Measurements from ENCODE around the gene GGN. TPM values are rescaled to one million over a fixed set of nuclear protein-coding genes. Genes with fewer than 3 reads are reported as not detected.

GGN gene
- total RNA-seq, 1 donor from 2014 or later = 46.9 TPM

DNA sequence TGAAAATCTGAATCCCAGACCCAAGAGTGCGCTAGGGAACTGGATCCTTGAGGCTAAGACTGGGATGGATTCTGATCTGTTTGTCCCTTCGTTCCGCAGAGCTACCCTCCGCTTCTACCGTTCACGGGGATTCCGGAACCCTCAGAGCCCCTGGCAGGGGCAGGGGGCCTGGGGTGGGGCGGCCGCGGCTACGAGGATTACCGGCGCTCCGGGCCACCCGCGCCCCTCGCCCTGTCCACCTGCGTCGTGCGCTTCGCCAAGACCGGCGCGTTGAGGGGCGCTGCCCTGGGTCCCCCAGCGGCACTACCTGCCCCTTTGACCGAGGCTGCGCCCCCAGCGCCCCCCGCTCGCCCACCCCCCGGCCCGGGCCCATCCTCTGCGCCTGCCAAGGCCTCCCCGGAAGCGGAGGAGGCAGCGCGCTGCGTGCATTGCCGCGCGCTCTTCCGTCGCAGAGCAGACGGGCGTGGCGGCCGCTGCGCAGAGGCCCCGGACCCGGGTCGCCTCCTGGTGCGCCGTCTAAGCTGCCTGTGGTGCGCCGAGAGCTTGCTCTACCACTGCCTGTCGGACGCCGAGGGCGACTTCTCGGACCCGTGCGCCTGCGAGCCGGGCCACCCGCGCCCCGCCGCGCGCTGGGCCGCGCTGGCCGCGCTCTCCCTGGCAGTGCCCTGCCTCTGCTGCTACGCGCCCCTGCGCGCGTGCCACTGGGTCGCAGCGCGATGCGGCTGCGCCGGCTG lies 7.7 kb upstream of the GGN start:
- TF ChIP-seq, protein P1, sequence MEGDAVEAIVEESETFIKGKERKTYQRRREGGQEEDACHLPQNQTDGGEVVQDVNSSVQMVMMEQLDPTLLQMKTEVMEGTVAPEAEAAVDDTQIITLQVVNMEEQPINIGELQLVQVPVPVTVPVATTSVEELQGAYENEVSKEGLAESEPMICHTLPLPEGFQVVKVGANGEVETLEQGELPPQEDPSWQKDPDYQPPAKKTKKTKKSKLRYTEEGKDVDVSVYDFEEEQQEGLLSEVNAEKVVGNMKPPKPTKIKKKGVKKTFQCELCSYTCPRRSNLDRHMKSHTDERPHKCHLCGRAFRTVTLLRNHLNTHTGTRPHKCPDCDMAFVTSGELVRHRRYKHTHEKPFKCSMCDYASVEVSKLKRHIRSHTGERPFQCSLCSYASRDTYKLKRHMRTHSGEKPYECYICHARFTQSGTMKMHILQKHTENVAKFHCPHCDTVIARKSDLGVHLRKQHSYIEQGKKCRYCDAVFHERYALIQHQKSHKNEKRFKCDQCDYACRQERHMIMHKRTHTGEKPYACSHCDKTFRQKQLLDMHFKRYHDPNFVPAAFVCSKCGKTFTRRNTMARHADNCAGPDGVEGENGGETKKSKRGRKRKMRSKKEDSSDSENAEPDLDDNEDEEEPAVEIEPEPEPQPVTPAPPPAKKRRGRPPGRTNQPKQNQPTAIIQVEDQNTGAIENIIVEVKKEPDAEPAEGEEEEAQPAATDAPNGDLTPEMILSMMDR (IDR thresholded peaks at IDR 0.05) = no peak
- intact Hi-C loops (cut with DNase I) = loop anchor here (10.0 kb wide), 1 partner anchor 319 kb away; no protein-coding TSS in a partner anchor
- no peak for DNase-seq (ENCODE audit: low spot score in 2 of 2)
- peaks cover 0 to 9% of the 10 kb centered on the region in 2 donors for H3K36me3 ChIP-seq
- peak overlapping the region in 1 of 2 donors; percentile 20 for H3K4me3 ChIP-seq
- H3K27me3 ChIP-seq = no peaks in the 10 kb centered on the region
- H3K4me1 ChIP-seq = no peaks in the 10 kb centered on the region
- no peak overlapping the region for H3K27ac ChIP-seq
- H3K9me3 ChIP-seq = no peaks in the 10 kb centered on the region

DNA sequence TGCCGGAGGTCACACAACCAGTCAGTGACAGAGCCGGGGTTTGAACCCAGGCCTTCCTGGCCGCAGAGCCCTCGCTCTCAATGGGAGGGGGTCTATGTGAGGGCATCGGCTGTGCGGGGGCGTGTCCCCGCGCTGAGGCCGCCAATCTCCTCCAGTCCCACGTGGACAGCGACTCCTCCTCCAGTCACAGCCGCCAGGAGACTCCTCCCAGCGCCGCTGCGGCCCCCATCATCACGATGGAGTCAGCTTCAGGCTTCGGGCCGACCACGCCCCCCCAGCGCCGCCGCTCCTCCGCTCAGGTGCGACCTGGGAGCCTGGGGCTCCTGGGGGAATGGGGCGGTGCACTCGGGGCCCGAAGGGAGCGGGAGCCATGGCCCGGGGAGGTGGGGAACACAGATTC lies 6.7 kb upstream of the GGN start:
- Histone ChIP-seq H3K27me3 (no peaks in the 10 kb centered on the region), H3K27ac (no peak overlapping the region), H3K4me1 (peaks cover 0 to 7% of the 10 kb centered on the region in 2 donors), H3K36me3 (peaks cover 0 to 9% of the 10 kb centered on the region in 2 donors), H3K9me3 (no peaks in the 10 kb centered on the region), H3K4me3 (no peak overlapping the region)
- DNase-seq (ENCODE audit: low spot score in 2 of 2) = no peak
- TF ChIP-seq, protein P1 (IDR thresholded peaks at IDR 0.05) = no peak
- intact Hi-C loops (cut with DNase I) = loop anchor here (10.0 kb wide), 1 partner anchor 320 kb away; no protein-coding TSS in a partner anchor

DNA sequence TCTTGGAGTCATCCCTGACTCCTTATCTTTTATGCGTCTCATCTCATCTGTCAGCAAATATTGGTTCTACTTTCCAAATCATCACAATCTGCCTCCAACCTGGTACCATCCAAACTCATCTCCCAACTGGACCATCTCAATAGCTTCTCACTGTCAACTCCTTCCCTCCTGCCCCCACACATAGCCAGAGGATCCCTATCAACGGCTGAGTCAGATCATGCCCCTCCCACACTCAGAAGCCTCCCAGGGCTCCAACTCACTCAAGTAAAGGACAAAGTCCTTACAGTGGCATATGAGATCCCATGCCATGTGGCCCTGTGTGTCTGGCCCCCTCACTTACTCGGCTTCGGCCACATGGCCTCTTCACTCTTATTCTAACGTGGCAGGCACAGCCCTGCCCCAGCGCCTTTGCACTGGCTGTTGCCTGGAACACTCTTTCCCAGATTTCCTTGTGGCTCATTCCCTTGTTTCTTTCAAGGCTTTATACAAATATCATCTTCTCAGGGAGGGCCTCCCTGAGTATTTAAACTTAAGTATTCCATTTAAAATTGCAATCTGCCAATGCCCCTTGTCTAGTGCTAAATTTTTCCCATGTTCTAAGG lies 5.0 kb upstream of the GGN start:
- TF ChIP-seq, protein P1 (IDR thresholded peaks at IDR 0.05) = no peak
- H3K4me3 ChIP-seq = no peak overlapping the region
- peaks cover 0 to 9% of the 10 kb centered on the region in 2 donors for H3K36me3 ChIP-seq
- intact Hi-C loops (cut with DNase I) = loop anchor here (10.0 kb wide), 1 partner anchor 322 kb away; no protein-coding TSS in a partner anchor
- H3K9me3 ChIP-seq = no peaks in the 10 kb centered on the region
- H3K4me1 ChIP-seq = peaks cover 0 to 10% of the 10 kb centered on the region in 2 donors
- H3K27me3 ChIP-seq = no peaks in the 10 kb centered on the region
- no peak for DNase-seq (ENCODE audit: low spot score in 2 of 2)
- H3K27ac ChIP-seq = no peak overlapping the region

DNA sequence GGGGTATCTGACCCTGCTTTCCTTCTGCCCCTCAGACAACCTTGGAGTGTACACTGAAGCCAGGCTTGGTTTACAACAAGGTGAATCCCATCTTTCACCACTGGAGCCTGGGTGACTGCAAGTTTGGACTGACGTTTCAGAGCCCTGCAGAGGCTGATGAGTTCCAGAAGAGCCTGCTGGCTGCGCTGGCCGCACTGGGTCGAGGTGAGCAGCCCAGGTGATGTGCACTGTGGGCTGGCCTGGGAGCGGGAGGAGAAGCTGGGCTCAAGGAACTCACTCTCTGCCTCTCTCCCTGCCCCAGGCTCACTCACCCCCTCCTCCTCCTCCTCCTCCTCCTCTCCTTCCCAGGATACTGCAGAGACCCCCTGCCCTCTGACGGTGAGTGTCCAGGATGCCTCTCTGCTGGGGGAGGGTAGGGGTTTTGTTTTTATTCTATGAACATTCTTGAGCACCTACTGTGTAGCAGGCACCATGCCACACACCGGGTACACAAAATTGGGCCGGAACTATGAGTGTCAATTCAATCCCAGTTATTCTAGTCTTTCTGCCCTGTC lies 4.2 kb upstream of the GGN start:
- TF ChIP-seq, protein P1 (IDR thresholded peaks at IDR 0.05) = no peak
- H3K27me3 ChIP-seq = no peaks in the 10 kb centered on the region
- no peak overlapping the region for H3K4me3 ChIP-seq
- DNase-seq (ENCODE audit: low spot score in 2 of 2) = no peak
- H3K9me3 ChIP-seq = no peaks in the 10 kb centered on the region
- no peak overlapping the region for H3K27ac ChIP-seq
- intact Hi-C loops (cut with DNase I) = loop anchor here (10.0 kb wide), 1 partner anchor 323 kb away; no protein-coding TSS in a partner anchor
- peaks cover 4 to 15% of the 10 kb centered on the region in 2 donors for H3K4me1 ChIP-seq
- H3K36me3 ChIP-seq = peaks cover 0 to 9% of the 10 kb centered on the region in 2 donors

- Histone ChIP-seq H3K4me1 (peaks cover 6 to 20% of the 10 kb centered on the region in 2 donors), H3K27ac (peak overlapping the region; percentile 91 to 97), H3K27me3 (no peaks in the 10 kb centered on the region), H3K4me3 (peak overlapping the region; percentile 58 to 94), H3K36me3 (peaks cover 3 to 12% of the 10 kb centered on the region in 2 donors), H3K9me3 (no peaks in the 10 kb centered on the region)
- TF ChIP-seq, protein P1 (IDR thresholded peaks at IDR 0.05) = no peak
- intact Hi-C loops (cut with DNase I) = loop anchor here (5.0 to 10.0 kb wide), 8 partner anchors 53 to 952 kb away; partner anchors contain the start of genes CATSPERG, EIF3K, MAP4K1 and SAMD4B
- DNase-seq (ENCODE audit: low spot score in 2 of 2) = no peak
Observed at GRCh38 chr19:38389957-38390924, 2.4 kb upstream of the GGN start.
